B cell (primary cell): ENCODE results near the gene MRPL20. TPM values are rescaled to one million over a fixed set of nuclear protein-coding genes. Genes with fewer than 3 reads are reported as not detected.

Experiments
- ATAC-seq: fragments of 200-7000 bp; cut with Tn5 transposase; one replicate; pipeline ENCODE4 v1.10.0; 2021; ENCODE audit warnings: low read depth, mild to moderate bottlenecking, moderate number of reproducible peaks, moderate library complexity
- CTCF ChIA-PET: fragments of 350-600 bp; sonication (Branson Sonifier 250); formaldehyde crosslinking; loops from one replicate; lab custom pipeline; 2021; ENCODE audit warnings: antibody characterized with exemption, inconsistent platforms; lab: Charles Lee
- POLR2A ChIA-PET: fragments of 350-600 bp; sonication (Branson Sonifier 250); formaldehyde crosslinking; loops from one replicate; lab custom pipeline; 2021; ENCODE audit warnings: antibody characterized with exemption; lab: Charles Lee
- DNase-seq: peaks from one replicate; pipeline ENCODE4 v3.0.0; 2013
- H2AFZ ChIP-seq: 2 replicates; pipeline ENCODE4 v1.6.1; 2012; ENCODE audit warnings: mild to moderate bottlenecking, low read depth, low read length; ENCODE audit not compliant: insufficient read depth, poor library complexity, severe bottlenecking
- H3K27ac ChIP-seq, 2 donors: 1 replicate in 1 of 2; 2 replicates in 1 of 2; pipeline ENCODE4 v1.5.1; 2012 to 2013; ENCODE audit warnings: low read length in 2 of 2, mild to moderate bottlenecking in 2 of 2, moderate library complexity in 1 of 2
- H3K27me3 ChIP-seq, 4 experiments: fragments of 200-600 bp in 1 of 4; sonication (generic) in 1 of 4; replicated peaks in 1 of 4; 1 replicate in 2 of 4; 2 replicates in 2 of 4; pipeline versions ENCODE4 v1.6.1 to v1.7.0; 2013 to 2016; ENCODE audit warnings: low read length in 3 of 4, mild to moderate bottlenecking in 2 of 4, mixed read lengths in 1 of 4, moderate library complexity in 1 of 4; ENCODE audit not compliant: insufficient read depth in 4 of 4, control insufficient read depth in 3 of 4; ENCODE audit errors: control extremely low read depth in 1 of 4
- H3K36me3 ChIP-seq, 2 experiments: replicated peaks in 1 of 2; 1 replicate in 1 of 2; 2 replicates in 1 of 2; pipeline versions ENCODE4 v1.6.1 to v1.7.1; 2013; ENCODE audit warnings: low read length in 1 of 2; ENCODE audit not compliant: insufficient read depth in 2 of 2, control insufficient read depth in 1 of 2; ENCODE audit errors: control extremely low read depth in 1 of 2, extremely low read depth in 1 of 2
- H3K4me1 ChIP-seq, 2 donors: fragments of 200-600 bp in 1 of 2; sonication (generic) in 1 of 2; 1 replicate in 1 of 2; 2 replicates in 1 of 2; pipeline versions ENCODE4 v1.5.1 to v1.6.1; 2013 to 2017; ENCODE audit warnings: low read length in 2 of 2; ENCODE audit not compliant: control insufficient read depth in 2 of 2, insufficient read depth in 2 of 2
- H3K4me2 ChIP-seq: replicated peaks from 2 replicates; pipeline ENCODE3; 2012; ENCODE audit warnings: mild to moderate bottlenecking, low read depth, low read length; ENCODE audit not compliant: poor library complexity, severe bottlenecking
- H3K4me3 ChIP-seq, 5 experiments: fragments of 200-600 bp in 1 of 5; sonication (generic) in 1 of 5; 1 replicate in 3 of 5; 2 replicates in 2 of 5; pipeline versions ENCODE4 v1.5.1 to v1.7.0; 2011 to 2016; ENCODE audit warnings: low read length in 4 of 5, mild to moderate bottlenecking in 4 of 5, low read depth in 2 of 5, control low read depth in 1 of 5, moderate library complexity in 1 of 5; ENCODE audit not compliant: insufficient read depth in 1 of 5; ENCODE audit errors: control extremely low read depth in 1 of 5, extremely low read depth in 1 of 5
- H3K79me2 ChIP-seq: fragments of 200-600 bp; sonication (generic); one replicate; pipeline ENCODE4 v1.6.0; 2016; ENCODE audit warnings: low read length; ENCODE audit not compliant: control insufficient read depth, insufficient read depth
- H3K9ac ChIP-seq: fragments of 200-600 bp; sonication (generic); 2 replicates; pipeline ENCODE4 v1.6.1; 2017; ENCODE audit warnings: mild to moderate bottlenecking, low read length, moderate library complexity
- H3K9me3 ChIP-seq, 3 donors: one replicate each; pipeline versions ENCODE4 v1.6.1 to v1.7.1; 2013; ENCODE audit warnings: low read length in 2 of 3; ENCODE audit not compliant: control insufficient read depth in 2 of 3, insufficient read depth in 1 of 3; ENCODE audit errors: control extremely low read depth in 1 of 3
- H4K20me1 ChIP-seq: 2 replicates; pipeline ENCODE4 v1.6.0; 2012; ENCODE audit warnings: mild to moderate bottlenecking, low read length; ENCODE audit not compliant: insufficient read depth, control insufficient read depth, poor library complexity, severe bottlenecking
- H3K27ac Mint-ChIP-seq: one replicate; pipeline ENCODE4 v1.8.0; 2021; ENCODE audit warnings: mixed read lengths
- H3K27me3 Mint-ChIP-seq: one replicate; pipeline ENCODE4 v1.8.0; 2021; ENCODE audit warnings: mixed read lengths
- H3K4me1 Mint-ChIP-seq: one replicate; pipeline ENCODE4 v1.8.0; 2021; ENCODE audit warnings: mixed read lengths
- H3K4me3 Mint-ChIP-seq: one replicate; pipeline ENCODE4 v1.8.0; 2021; ENCODE audit warnings: mixed read lengths
- H3K9me3 Mint-ChIP-seq: one replicate; pipeline ENCODE4 v1.8.0; 2022; ENCODE audit warnings: mixed read lengths; ENCODE audit not compliant: insufficient read depth
- CTCF ChIP-seq: fragments of 200-600 bp; IDR thresholded peaks from one replicate; pipeline ENCODE4 v1.8.0; 2022; ENCODE audit warnings: antibody characterized with exemption, mild to moderate bottlenecking
- EZH2 ChIP-seq: IDR thresholded peaks from 2 replicates; pipeline ENCODE4 v1.6.1; 2012; ENCODE audit warnings: borderline replicate concordance, low read depth, mild to moderate bottlenecking, moderate library complexity, low read length; ENCODE audit not compliant: insufficient read depth, poor library complexity, severe bottlenecking
- WGBS: methylation state at CpG from one replicate; pipeline ENCODE4 v1.1.5; 2013; ENCODE audit warnings: missing lambda C conversion rate; ENCODE audit not compliant: insufficient coverage; 5-methylcytosine and 5-hydroxymethylcytosine counted together
- intact Hi-C: fragments of 100-400 bp; cut with micrococcal nuclease; formaldehyde crosslinking; loops from one replicate; pipeline ENCODE4 v1.10.0; 2022
- polyA plus RNA-seq: library from polyadenylated mRNA; depleted of rRNA; stranded (reverse); fragments of >200 nt; gene quantifications from 2 replicates; pipeline ENCODE4 v1.2.3, GENCODE V29; 2012
- total RNA-seq, 2 donors: library from RNA; stranded (reverse); fragments of 120-200 nt in 1 of 2; gene quantifications; 1 replicate in 1 of 2; 2 replicates in 1 of 2; pipeline versions ENCODE4 v1.2.3 to v1.2.4, GENCODE V29; 2013 to 2022

The MRPL20 gene
- total and polyA plus RNA-seq, 2 donors (not counting 1 experiment from before 2014, with no cell fraction given): 55.9 to 119 TPM

GRCh38 chr1:1353389-1354151 is 53.5 kb downstream of the MRPL20 start:
- Histone ChIP-seq H3K4me2 (peak overlapping the region; percentile 55), H2AFZ (no peak overlapping the region), H4K20me1 (peaks cover 6% of the 10 kb centered on the region), H3K4me3 (no peak overlapping the region), H3K36me3 (no peaks in the 10 kb centered on the region), H3K9me3 (peaks cover 0 to 11% (median 0%) of the 10 kb centered on the region in 3 donors), H3K27ac (no peak overlapping the region), H3K27me3 (peaks cover 0 to 54% (median 16%) of the 10 kb centered on the region in 4 experiments), H3K9ac (no peak overlapping the region), H3K4me1 (peaks cover 33 to 35% of the 10 kb centered on the region in 2 donors), H3K79me2 (peaks cover under 1% of the 10 kb centered on the region)
- no peak overlapping the region for H3K27ac Mint-ChIP-seq
- ChIA-PET POLR2A (interaction anchor here (0.7 kb wide), 1 partner anchor 869 kb away, joined by 6 read pairs; no protein-coding TSS in a partner anchor), CTCF (interaction anchor here (2.4 kb wide), 1 partner anchor 18 kb away, joined by 8 read pairs; no protein-coding TSS in a partner anchor)
- peaks cover 20% of the 10 kb centered on the region for H3K27me3 Mint-ChIP-seq
- no peak for ATAC-seq
- intact Hi-C loops: no loop called here
- WGBS: 22% methylated on average over 24 of the region's 28 CpGs
- no peaks in the 10 kb centered on the region for H3K9me3 Mint-ChIP-seq
- peaks cover 17% of the 10 kb centered on the region for H3K4me1 Mint-ChIP-seq
- peak overlapping the region; percentile 79 for H3K4me3 Mint-ChIP-seq
- DNase-seq: peak; percentile 48
- TF ChIP-seq EZH2 (no peak), CTCF (no peak)
